A172 (cell line): ENCODE results near the gene VAPB. TPM values are rescaled to one million over a fixed set of nuclear protein-coding genes. Genes with fewer than 3 reads are reported as not detected.
"Not testable (repeated sequence)": the region's sequence is repeated elsewhere in the genome, so short reads cannot be mapped to it uniquely, and the experiment has no call there.

Experiments used
- DNase-seq: peaks from one replicate; pipeline ENCODE4 v3.0.0-alpha.2; 2015; ENCODE audit warnings: low spot score
- total RNA-seq: library from RNA; depleted of rRNA; stranded (reverse); fragments of >200 nt; shearing (Covaris generic); gene quantifications from 2 replicates; pipeline ENCODE4 v1.2.3, GENCODE V29; 2014

Gene VAPB
- total RNA-seq, 1 experiment from 2014 or later: 10.0 TPM

DNA sequence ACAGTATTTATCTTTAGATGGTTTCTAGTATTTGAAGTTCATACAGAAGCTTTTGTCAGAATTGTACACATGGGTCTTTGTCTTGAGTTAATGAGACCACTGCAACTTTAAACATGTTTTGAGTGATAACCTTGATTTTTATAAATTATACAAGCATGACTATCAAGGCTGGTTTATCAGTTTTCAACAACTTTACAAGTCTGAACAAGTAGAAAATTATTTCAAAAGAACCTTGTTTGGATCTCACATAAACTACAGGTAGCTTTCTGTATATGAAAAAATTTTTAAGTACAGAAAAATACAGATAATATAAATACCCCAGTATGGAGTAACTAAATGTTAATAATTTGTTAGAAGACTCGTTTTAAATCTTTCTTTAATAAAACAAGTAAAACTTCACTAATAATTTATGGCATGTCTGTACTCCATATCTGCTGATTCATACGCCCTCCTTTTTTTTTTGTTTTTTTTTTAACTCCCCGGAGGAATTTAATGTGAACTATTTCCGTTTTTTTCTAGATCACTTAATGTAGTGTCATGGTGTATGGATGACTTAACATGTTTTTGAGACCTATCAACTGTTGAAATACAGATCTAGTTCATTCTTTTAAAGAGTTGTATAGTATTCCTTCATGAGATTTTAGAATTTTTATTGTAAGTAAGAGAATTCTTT is 18.3 kb downstream of the VAPB start:
- peak; percentile 48 for DNase-seq

- no peak for DNase-seq
Measured at GRCh38 chr20:58407966-58408557, 19.0 kb downstream of the VAPB start.

GRCh38 chr20:58408603-58409246 is 19.7 kb downstream of the VAPB start:
- no peak for DNase-seq

GRCh38 chr20:58414216-58414615 is 25.2 kb downstream of the VAPB start:
- DNase-seq: not testable (repeated sequence)

GRCh38 chr20:58414786-58415185 is 25.8 kb downstream of the VAPB start:
- not testable (repeated sequence) for DNase-seq

GRCh38 chr20:58416057-58416456 is 27.0 kb downstream of the VAPB start:
- no peak for DNase-seq

- no peak for DNase-seq
Measured at GRCh38 chr20:58416835-58417234, 27.8 kb downstream of the VAPB start.

DNA sequence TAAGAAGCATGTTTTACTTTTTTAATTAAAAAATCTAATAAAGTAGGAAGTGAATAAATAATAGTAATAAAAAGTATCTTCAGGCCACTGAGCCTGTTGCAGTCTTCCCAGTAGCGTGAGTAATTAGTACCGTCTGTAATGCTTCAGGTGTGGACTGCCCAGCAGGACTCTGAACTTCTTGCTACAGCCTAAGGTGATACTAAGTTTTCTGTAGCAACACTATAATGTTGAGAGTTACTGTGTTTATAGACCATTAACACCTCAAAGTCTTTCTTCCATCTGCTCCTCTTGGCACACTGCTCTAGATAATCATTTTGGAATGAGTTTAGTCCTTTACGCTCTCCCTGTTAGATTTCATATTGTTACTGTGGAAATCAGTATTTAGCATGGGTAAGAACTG is 28.4 kb downstream of the VAPB start:
- no peak for DNase-seq

DNA sequence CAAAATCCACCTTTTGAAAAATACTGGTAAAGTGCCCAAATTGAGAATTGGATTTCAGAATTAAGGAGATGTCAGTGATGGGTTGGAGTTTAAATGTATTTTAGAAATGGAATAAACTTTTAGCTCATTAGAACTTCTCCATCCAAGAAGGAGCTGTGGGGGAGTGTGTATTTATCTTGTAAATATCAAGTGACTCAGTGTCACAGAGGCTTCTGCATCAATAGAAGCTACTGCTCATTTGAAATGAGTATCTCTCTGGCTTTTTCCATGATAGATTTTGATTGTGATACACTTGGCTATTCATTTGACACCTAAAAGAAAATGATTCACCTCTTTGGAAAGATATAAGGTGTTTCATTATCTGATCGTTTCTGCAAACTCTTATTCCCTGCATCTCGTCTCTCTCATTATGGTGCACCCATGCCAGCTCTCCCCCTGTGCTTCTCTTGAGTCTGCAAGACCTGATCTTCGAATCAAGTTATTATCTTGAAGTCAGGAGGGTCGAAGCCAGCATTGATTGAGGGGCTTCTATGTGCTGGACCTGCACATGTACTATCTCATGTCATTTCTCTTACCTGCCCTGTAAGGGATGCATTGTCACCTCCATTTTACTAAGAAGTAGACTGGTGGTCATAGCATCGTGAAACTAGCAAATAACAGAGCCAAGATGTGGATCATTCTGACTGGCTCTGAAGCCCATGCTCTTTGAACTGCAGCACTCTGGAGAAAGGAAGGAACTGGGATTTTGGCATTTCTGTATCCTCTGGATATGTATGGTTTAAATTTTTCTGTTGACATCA is 30.1 kb downstream of the VAPB start:
- DNase-seq: no peak

GRCh38 chr20:58420798-58421496 is 31.9 kb downstream of the VAPB start:
- peak; percentile 76 for DNase-seq

- DNase-seq: no peak
Measured at GRCh38 chr20:58421497-58421850, 32.4 kb downstream of the VAPB start.

DNA sequence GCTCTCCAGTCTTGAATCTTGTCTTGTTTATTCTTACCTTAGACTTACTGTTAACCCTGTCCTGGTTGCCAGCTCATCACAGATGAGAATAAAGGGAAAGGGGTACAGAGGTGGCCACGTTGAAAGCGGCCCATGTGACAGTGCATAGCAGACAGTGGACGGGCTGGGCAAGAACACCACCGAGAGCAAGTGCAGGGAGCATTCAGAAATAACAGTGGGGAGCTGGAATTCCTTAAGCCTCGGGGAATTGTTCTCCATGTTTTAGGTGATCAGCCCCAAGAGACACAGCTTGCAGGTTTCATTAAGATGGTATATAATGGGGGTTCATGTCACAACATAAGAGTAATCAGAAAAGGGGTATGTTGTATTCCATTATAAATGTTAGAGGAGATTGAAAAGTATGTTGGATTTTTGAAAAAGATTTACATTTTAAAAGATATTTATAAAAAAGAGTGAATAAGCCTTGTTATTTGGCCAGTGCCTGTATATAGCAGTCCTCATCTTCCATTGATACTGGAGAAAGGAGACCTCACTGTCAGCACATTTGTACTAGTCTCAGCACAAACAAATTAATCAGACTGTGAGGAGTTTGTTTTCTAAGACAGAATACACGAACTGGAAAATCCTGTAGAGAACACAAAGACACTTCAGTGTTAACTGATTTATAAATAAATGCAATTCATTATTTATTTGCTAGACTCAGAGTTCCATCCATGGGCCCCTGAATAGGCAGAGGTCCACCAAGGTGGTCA is 35.4 kb downstream of the VAPB start:
- no peak for DNase-seq

DNA sequence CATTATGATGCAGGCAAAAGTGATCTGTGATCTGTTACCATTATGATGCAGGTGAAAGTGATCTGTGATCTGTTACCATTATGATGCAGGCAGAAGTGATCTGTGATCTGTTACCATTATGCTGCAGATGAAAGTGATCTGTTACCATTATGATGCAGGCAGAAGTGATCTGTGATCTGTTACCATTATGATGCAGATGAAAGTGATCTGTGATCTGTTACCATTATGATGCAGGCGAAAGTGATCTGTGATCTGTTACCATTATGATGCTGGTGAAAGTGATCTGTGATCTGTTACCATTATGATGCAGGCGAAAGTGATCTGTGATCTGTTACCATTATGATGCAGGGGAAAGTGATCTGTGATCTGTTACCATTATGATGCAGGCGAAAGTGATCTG is 38.5 kb downstream of the VAPB start:
- DNase-seq: not testable (repeated sequence)

GRCh38 chr20:58428364-58428763 is 39.3 kb downstream of the VAPB start:
- DNase-seq: no peak

GRCh38 chr20:58429303-58429702 is 40.3 kb downstream of the VAPB start:
- no peak for DNase-seq

GRCh38 chr20:58431134-58431533 is 42.1 kb downstream of the VAPB start:
- no peak for DNase-seq

- DNase-seq: no peak
Measured at GRCh38 chr20:58432186-58432954, 43.3 kb downstream of the VAPB start.

GRCh38 chr20:58433029-58433647 is 44.1 kb downstream of the VAPB start:
- no peak for DNase-seq

DNA sequence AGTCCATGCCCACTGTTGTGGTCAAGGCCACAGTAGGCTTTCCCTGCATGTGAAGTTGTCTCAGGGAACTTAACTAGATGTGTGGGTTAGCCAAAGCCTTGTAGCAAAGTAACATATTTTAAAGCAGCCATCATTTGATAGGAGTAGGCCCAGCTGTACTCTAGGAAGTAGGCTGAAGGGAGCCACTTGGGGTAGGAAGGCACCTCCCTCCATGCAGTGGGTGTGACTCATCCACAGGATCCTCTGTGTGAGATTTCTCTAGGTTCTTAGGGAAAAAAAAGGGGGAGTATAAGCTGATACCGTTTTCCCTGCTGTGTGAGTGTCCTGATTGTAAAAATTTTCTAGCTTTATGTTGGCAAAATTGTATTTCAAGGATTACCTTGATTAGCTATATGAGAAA is 44.7 kb downstream of the VAPB start:
- DNase-seq: peak; percentile 76

DNA sequence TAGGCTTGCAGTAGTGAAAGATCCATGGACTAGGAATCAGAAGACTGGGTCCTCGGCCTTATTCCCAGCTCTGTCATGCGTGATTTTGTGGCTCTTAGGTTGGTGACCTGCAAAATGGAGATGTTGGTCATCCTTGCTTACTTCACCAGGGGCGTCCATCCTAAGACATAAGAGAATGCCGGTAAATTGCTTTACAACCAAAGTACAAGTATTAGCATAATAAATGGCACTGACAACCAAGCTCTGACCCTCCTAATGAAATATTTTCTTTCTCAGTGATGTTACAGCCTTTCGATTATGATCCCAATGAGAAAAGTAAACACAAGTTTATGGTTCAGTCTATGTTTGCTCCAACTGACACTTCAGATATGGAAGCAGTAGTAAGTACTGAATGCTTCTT is 45.3 kb downstream of the VAPB start:
- DNase-seq: no peak
